ENCODE results near the gene IRAK2.

DNA sequence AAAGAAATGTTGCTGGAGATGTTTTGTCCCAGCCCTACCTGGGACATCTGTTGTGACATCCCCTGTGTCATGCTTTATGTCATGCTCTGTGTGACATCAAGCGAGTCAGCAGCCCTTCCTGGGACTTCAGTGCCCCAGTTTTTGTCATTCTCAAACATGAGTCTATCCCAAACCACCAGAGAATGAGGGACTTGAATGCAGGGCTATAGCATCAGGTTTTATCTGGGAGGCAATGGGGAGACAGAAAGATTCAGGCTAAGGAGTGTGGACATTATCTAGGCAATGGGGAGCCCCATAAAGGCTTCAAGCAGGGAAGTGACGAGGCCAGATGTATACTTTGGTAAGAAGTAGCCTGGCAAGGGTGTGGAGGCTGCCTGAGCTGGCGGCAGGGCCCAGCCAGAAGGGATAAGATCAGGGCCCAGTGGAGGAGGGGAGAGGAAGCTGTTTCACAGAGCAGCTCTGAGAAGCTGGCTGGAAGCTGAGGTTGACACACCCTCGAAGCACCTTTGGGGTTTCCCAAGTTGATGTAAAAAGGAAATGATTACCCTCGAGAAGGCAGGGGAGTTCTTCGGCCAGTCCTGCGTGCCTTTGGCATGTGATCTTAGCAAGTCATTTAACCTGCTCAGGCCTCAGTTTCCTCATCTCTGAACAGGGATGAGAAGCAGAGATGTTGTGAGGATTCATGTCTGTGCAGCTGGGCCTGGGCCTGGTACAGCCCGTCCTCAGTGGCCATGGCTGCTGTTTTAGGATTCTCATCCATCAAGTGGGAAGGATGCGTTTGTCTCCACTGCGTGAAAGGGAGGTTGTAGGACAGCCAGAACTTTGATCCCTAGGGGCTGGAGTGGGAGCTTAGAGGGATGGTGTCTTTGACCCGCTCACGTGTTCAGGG is 34.3 kb downstream of the IRAK2 start:
- TF ChIP-seq CTCF (IDR thresholded peaks at IDR 0.05) (no peak), EP300 (IDR thresholded peaks at IDR 0.05) (no peak)

Measured in ovary (tissue), 3 donors.